Vagina (tissue), 2 donors: ENCODE measurements around the gene SLC5A4. TPM values are rescaled to one million over a fixed set of nuclear protein-coding genes. Genes with fewer than 3 reads are reported as not detected.

Source experiments
- DNase-seq, 2 donors: peaks; one replicate each; pipeline ENCODE4 v3.0.0-alpha.2; 2017; ENCODE audit errors: extremely low spot score in 2 of 2
- H3K27ac ChIP-seq: fragments of 200-600 bp; sonication (generic); one replicate; pipeline ENCODE4 v1.5.1; 2019
- H3K27me3 ChIP-seq: fragments of 200-600 bp; sonication (generic); one replicate; pipeline ENCODE4 v1.5.1; 2019
- H3K36me3 ChIP-seq, 2 donors: fragments of 200-600 bp; sonication (generic); one replicate each; pipeline ENCODE4 v1.5.1; 2017 to 2019
- H3K4me1 ChIP-seq: fragments of 200-600 bp; sonication (generic); one replicate; pipeline ENCODE4 v1.5.1; 2019
- H3K4me3 ChIP-seq, 2 donors: fragments of 200-600 bp; sonication (generic); 1 replicate in 1 of 2; 2 replicates in 1 of 2; pipeline ENCODE4 v1.5.1; 2016 to 2019
- H3K9me3 ChIP-seq: fragments of 200-600 bp; sonication (generic); one replicate; pipeline ENCODE4 v1.5.1; 2019
- POLR2A ChIP-seq, 2 donors: fragments of 450-650 bp; IDR thresholded peaks; one replicate each; pipeline ENCODE4 v1.6.1; 2017; ENCODE audit warnings: antibody characterized with exemption in 2 of 2, mild to moderate bottlenecking in 2 of 2, moderate library complexity in 2 of 2
- POLR2AphosphoS5 ChIP-seq, 2 donors: sonication (generic); formaldehyde crosslinking; IDR thresholded peaks; one replicate each; pipeline ENCODE4 v1.9.0; 2017; ENCODE audit warnings: antibody characterized with exemption in 2 of 2, mild to moderate bottlenecking in 2 of 2, low read depth in 1 of 2; ENCODE audit not compliant: insufficient read depth in 1 of 2
- intact Hi-C: fragments of 100-400 bp; cut with DNase I; formaldehyde crosslinking; loops from one replicate; pipeline ENCODE4 v1.15.1; 2023
- total RNA-seq: library from RNA; depleted of rRNA; stranded (reverse); fragments of >200 nt; gene quantifications from one replicate; pipeline ENCODE4 v1.2.3, GENCODE V29; 2016
- TF ChIP-seq, protein P1 (sequence below), 3 experiments: fragments of 450-650 bp in 2 of 3; fragments of 200-600 bp in 1 of 3; sonication (generic) in 1 of 3; IDR thresholded peaks; one replicate each; pipeline ENCODE4 v1.5.1; 2017 to 2019; ENCODE audit warnings: antibody characterized with exemption in 3 of 3, mild to moderate bottlenecking in 2 of 3, moderate library complexity in 2 of 3

SLC5A4 gene
- total RNA-seq, 1 donor from 2014 or later, result 2.2 TPM

DNA sequence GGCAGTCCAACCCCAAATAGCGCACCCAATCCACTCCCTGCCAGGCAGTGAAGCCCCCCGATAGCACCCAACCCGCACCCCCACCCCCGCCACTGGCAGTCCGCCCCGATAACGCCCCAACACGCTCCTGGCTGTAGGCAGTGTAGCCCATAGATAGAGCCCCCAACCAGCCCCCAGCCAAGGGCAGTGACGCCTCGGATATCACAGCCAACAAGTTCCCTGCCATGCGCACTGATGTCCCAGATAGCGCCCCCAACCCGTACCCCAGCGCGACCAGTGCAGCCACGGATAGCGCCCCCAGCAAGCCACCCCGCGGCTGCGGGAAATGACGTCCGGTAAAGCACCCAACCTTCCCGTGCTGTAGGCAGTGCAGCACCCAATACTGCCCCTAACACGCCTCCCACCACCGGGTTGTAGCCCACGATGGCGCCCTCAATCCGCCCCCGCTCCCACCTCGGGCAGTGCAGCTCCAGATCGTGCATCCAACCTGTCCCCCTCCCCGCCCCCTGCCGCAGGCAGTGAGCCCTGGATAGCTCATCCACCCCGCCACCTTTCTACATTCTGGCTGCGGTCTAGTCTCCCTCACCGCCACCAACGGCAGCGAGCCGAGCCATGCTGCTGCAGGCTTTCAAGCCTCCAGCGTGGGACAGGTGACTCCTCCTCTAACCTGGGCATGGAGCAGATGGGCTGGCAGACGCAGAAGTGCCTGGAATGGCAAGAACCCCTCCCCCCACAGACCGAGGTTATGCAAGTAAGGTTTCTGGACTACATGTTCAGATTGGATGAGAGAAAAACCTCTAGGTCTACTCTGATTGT is 50.9 kb downstream of the SLC5A4 start:
- peak overlapping the region in 1 of 2 donors; percentile 0 for H3K4me3 ChIP-seq
- intact Hi-C loops, result no loop called here
- DNase-seq, result no peak
- no peaks in the 10 kb centered on the region for H3K9me3 ChIP-seq
- H3K36me3 ChIP-seq, result no peaks in the 10 kb centered on the region
- no peak overlapping the region for H3K27ac ChIP-seq
- H3K27me3 ChIP-seq, result no peaks in the 10 kb centered on the region
- H3K4me1 ChIP-seq, result peaks cover 11% of the 10 kb centered on the region
- TF ChIP-seq POLR2A (IDR thresholded peaks at IDR 0.05) (no peak), POLR2AphosphoS5 (IDR thresholded peaks at IDR 0.05; ENCODE audit: insufficient read depth in 1 of 2, low read depth in 1 of 2) (no peak)
- TF ChIP-seq, protein P1, sequence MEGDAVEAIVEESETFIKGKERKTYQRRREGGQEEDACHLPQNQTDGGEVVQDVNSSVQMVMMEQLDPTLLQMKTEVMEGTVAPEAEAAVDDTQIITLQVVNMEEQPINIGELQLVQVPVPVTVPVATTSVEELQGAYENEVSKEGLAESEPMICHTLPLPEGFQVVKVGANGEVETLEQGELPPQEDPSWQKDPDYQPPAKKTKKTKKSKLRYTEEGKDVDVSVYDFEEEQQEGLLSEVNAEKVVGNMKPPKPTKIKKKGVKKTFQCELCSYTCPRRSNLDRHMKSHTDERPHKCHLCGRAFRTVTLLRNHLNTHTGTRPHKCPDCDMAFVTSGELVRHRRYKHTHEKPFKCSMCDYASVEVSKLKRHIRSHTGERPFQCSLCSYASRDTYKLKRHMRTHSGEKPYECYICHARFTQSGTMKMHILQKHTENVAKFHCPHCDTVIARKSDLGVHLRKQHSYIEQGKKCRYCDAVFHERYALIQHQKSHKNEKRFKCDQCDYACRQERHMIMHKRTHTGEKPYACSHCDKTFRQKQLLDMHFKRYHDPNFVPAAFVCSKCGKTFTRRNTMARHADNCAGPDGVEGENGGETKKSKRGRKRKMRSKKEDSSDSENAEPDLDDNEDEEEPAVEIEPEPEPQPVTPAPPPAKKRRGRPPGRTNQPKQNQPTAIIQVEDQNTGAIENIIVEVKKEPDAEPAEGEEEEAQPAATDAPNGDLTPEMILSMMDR (IDR thresholded peaks at IDR 0.05), result no peak

DNA sequence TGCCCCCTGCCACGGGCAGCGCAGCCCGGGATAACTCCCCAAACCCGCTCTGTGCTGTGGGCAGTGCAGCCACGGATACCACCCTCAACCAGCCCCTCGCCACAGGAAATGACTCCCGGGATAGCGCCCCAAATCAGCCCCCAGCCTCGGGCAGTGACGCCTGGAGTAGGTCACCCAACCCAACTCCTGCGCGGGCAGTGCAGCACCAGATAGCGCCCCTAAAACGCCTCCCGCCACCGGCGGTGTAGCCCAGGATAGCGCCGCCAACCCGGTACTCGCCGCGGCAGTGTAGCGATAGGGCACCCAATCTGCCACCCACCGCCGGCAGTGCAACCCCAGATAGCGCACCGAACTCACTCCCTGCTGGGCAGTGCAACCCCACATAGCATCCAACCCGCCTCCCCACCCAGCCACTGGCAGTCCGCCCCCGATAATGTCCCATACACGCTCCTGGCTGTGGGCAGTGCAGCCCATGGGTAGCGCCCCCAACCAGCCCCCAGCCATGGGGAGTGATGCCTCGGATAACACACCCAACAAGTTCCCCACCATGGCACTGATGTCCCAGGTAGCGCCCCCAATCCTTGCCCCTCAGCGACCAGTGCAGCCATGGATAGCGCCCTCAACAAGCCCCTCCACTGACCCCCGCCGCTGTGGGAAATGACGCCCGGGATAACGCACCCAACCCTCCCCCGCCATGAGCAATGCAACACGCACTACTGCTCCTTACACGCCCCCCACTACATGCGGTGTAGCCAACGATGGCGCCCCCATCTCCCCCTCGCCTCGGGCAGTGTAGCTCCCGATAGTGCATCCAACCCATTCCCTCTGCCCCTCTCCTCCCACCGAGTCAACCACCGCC is 51.7 kb downstream of the SLC5A4 start:
- H3K4me1 ChIP-seq, result peaks cover 11% of the 10 kb centered on the region
- no peaks in the 10 kb centered on the region for H3K27me3 ChIP-seq
- H3K36me3 ChIP-seq, result no peaks in the 10 kb centered on the region
- intact Hi-C loops, result no loop called here
- no peaks in the 10 kb centered on the region for H3K9me3 ChIP-seq
- TF ChIP-seq, protein P1 (IDR thresholded peaks at IDR 0.05), result no peak
- TF ChIP-seq POLR2A (IDR thresholded peaks at IDR 0.05), result no peak
- no peak for TF ChIP-seq POLR2AphosphoS5 (IDR thresholded peaks at IDR 0.05; ENCODE audit: insufficient read depth in 1 of 2, low read depth in 1 of 2)
- no peak for DNase-seq
- no peak overlapping the region for H3K27ac ChIP-seq
- peak overlapping the region; percentile 9 for H3K4me3 ChIP-seq

DNA sequence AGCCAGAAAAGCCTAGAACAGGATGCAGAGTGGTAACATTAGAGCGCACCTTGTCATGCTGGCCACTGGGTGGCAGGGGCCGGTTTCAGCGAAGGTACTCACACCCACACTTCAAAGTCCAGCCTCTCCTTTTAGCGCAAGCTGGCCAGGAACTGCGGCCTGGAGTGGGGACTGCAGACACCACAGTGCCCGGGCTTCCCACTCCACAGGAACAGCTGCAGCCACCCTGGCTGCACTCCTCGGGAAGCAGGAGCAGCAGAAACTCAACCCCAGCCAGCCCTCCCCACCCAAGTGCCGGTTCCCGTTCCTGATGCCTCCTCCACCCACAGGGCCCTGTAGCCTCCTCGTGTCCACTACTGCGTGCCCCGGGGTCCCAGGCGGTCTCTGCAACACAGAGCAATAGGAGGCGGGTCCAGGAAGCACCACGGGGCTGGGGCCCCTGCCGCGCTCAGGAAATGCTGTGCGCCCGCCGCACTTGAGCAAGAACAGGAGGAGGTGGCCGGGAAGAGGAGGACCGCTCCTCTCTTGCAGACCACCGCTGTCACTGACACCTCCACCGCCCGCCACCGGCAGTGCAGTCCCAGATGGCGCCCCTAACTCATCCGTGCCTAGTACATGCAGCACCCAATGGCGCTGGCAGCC is 52.5 kb downstream of the SLC5A4 start:
- Histone ChIP-seq H3K36me3 (no peaks in the 10 kb centered on the region), H3K4me3 (peak overlapping the region; percentile 9), H3K9me3 (no peaks in the 10 kb centered on the region), H3K27ac (no peak overlapping the region), H3K27me3 (no peaks in the 10 kb centered on the region), H3K4me1 (peaks cover 11% of the 10 kb centered on the region)
- DNase-seq, result no peak
- intact Hi-C loops, result no loop called here
- TF ChIP-seq POLR2AphosphoS5 (IDR thresholded peaks at IDR 0.05; ENCODE audit: insufficient read depth in 1 of 2, low read depth in 1 of 2), result no peak
- TF ChIP-seq, protein P1 (IDR thresholded peaks at IDR 0.05), result peak in 1 of 3 experiments; percentile 29

DNA sequence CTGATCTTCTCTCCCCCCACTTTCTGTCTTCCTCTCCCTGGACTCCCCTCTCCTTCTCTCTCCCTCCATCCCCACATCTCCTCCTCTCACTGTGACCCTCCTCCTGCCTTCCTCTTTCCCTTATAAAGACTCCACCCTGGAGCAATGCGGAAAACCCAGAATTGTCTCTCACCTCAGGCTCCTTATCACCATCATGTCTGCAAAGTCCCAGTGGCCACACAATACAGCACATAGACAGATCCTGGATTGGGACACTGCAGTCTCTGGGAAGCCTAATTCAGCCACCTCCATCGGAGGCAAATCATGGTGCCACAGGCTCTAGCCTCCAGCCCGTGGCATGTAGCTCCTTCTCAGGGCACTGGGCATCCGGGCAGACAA is 53.0 kb downstream of the SLC5A4 start:
- H3K4me3 ChIP-seq, result no peak overlapping the region
- no peak overlapping the region for H3K27ac ChIP-seq
- H3K27me3 ChIP-seq, result no peaks in the 10 kb centered on the region
- DNase-seq, result no peak
- intact Hi-C loops, result no loop called here
- H3K4me1 ChIP-seq, result peaks cover 11% of the 10 kb centered on the region
- TF ChIP-seq, protein P1 (IDR thresholded peaks at IDR 0.05), result no peak
- TF ChIP-seq POLR2AphosphoS5 (IDR thresholded peaks at IDR 0.05; ENCODE audit: insufficient read depth in 1 of 2, low read depth in 1 of 2) (no peak), POLR2A (IDR thresholded peaks at IDR 0.05) (no peak)
- H3K36me3 ChIP-seq, result no peaks in the 10 kb centered on the region
- H3K9me3 ChIP-seq, result no peaks in the 10 kb centered on the region
